ENCODE results near the gene ZSCAN31. TPM values are rescaled to one million over a fixed set of nuclear protein-coding genes. Genes with fewer than 3 reads are reported as not detected.

The ZSCAN31 gene
- polyA plus RNA-seq, 6 donors from 2014 or later = 0.54 to 3.3 (median 1.5) TPM; not detected in 1

- no peak for DNase-seq
- Mint-ChIP-seq H3K4me1 (peaks cover 27 to 42% (median 31%) of the 10 kb centered on the region in 3 donors), H3K9me3 (no peaks in the 10 kb centered on the region), H3K27ac (peak overlapping the region; percentile 91 to 97 (median 94)), H3K4me3 (peak overlapping the region; percentile 94 to 99 (median 98)), H3K36me3 (no peaks in the 10 kb centered on the region), H3K27me3 (peaks cover 0 to 23% (median 5%) of the 10 kb centered on the region in 3 donors)
- peak in 1 of 2 donors; percentile 6 for ATAC-seq (ENCODE audit: low read depth in 2 of 2)
These were observed 13.5 kb upstream of the ZSCAN31 start for GRCh38 chr6:28349344-28349891.

GRCh38 chr6:28347119-28347518 is 11.2 kb upstream of the ZSCAN31 start:
- H3K27me3 Mint-ChIP-seq = peaks cover 0 to 29% (median 9%) of the 10 kb centered on the region in 3 donors
- no peaks in the 10 kb centered on the region for H3K36me3 Mint-ChIP-seq

DNA sequence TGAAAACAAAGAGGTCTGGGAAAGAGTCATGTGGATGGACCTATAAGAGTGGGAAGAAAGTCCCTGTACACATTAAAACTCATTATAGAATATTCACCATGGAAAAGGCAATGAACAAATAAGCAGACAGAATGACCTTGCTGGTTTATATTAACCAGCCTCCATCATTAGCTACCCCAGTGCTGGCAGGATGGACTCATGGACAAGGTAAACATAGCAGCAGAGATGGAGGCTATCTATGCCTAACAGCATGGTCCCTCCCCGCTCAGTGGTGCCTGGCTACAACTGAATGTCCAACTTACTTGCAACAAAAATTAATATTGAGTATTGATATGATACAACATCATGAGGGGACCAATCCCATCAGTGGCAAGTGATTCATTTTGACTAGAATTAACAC is 9.3 kb upstream of the ZSCAN31 start:
- peaks cover 2 to 9% (median 7%) of the 10 kb centered on the region in 7 donors for H3K9me3 Mint-ChIP-seq
- H3K4me3 Mint-ChIP-seq = no peak overlapping the region
- ATAC-seq (ENCODE audit: low read depth in 2 of 2) (no peak), DNase-seq (no peak)
- H3K4me1 Mint-ChIP-seq = peaks cover 8 to 10% (median 9%) of the 10 kb centered on the region in 3 donors
- H3K27ac Mint-ChIP-seq = no peak overlapping the region
- peaks cover 0 to 7% of the 10 kb centered on the region in 2 donors for H3K36me3 Mint-ChIP-seq
- H3K27me3 Mint-ChIP-seq = peaks cover 0 to 29% (median 9%) of the 10 kb centered on the region in 3 donors

More at GRCh38 chr6:28347119-28347518, 11.2 kb upstream of the ZSCAN31 start:
- Mint-ChIP-seq H3K4me1 (peaks cover 24 to 29% (median 26%) of the 10 kb centered on the region in 3 donors), H3K4me3 (peak overlapping the region in 1 of 8 donors; percentile 2), H3K9me3 (no peaks in the 10 kb centered on the region), H3K27ac (peak overlapping the region in 2 of 6 donors; percentile 19 to 51)
- ATAC-seq (ENCODE audit: low read depth in 2 of 2) = no peak
- no peak for DNase-seq

DNA sequence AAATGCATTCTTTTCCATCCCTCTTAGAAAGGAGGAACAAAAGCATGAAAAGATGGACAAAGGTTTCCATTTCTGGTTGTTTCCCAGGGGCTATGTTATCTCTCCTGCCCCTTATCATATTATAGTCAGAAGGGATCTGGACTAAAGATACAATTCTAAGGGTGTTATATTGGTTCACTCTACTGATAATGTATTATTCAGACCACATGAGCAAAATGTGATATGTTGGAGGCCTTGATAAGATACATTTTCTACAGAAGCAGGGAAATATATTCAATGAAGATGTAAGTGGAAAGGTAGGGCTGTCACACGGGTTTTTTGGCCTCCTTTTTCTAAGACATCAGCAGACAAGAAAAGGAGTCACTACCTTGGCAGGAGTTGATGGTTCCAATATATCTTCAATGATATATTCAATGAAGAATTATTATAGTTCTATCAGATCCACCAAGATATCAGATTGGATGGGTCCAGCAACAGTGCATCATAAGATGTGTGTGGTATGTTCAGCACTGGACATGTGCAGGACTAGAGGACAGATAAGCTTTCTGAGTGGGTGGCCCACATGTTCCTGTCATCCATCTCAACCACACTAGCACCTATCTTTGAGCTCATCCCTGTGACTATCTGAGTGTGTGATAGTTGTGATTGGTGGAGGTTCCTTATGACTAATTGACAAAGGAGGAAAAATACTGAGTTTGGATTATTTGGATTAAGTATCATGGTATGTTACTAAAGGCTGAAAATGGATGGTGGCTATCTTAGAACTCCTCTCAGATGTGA is 8.1 kb upstream of the ZSCAN31 start:
- peak overlapping the region in 1 of 8 donors; percentile 52 for H3K4me3 Mint-ChIP-seq
- H3K27me3 Mint-ChIP-seq = peaks cover 0 to 29% (median 9%) of the 10 kb centered on the region in 3 donors
- H3K36me3 Mint-ChIP-seq = peaks cover 0 to 8% of the 10 kb centered on the region in 2 donors
- DNase-seq = no peak
- H3K27ac Mint-ChIP-seq = no peak overlapping the region
- ATAC-seq (ENCODE audit: low read depth in 2 of 2) = no peak
- peaks cover 2 to 13% (median 9%) of the 10 kb centered on the region in 7 donors for H3K9me3 Mint-ChIP-seq
- H3K4me1 Mint-ChIP-seq = no peaks in the 10 kb centered on the region

GRCh38 chr6:28340310-28341095 is 4.6 kb upstream of the ZSCAN31 start:
- Mint-ChIP-seq H3K27ac (no peak overlapping the region), H3K9me3 (peaks cover 2 to 13% (median 9%) of the 10 kb centered on the region in 7 donors), H3K27me3 (peaks cover 0 to 9% (median 9%) of the 10 kb centered on the region in 3 donors), H3K4me1 (no peaks in the 10 kb centered on the region), H3K4me3 (no peak overlapping the region), H3K36me3 (peaks cover 0 to 8% of the 10 kb centered on the region in 2 donors)
- ATAC-seq (ENCODE audit: low read depth in 2 of 2) (no peak), DNase-seq (no peak)

GRCh38 chr6:28337121-28337520 is 1.2 kb upstream of the ZSCAN31 start:
- Mint-ChIP-seq H3K4me1 (no peaks in the 10 kb centered on the region), H3K9me3 (peaks cover 2 to 13% (median 9%) of the 10 kb centered on the region in 7 donors), H3K27me3 (no peaks in the 10 kb centered on the region), H3K36me3 (peaks cover 0 to 8% of the 10 kb centered on the region in 2 donors), H3K27ac (no peak overlapping the region), H3K4me3 (no peak overlapping the region)
- ATAC-seq (ENCODE audit: low read depth in 2 of 2) (no peak), DNase-seq (no peak)

GRCh38 chr6:28336284-28337120 is 554 bp upstream of the ZSCAN31 start:
- DNase-seq (peak; percentile 43), ATAC-seq (ENCODE audit: low read depth in 2 of 2) (peak; percentile 28 to 29)
- H3K4me3 Mint-ChIP-seq = no peak overlapping the region
- H3K9me3 Mint-ChIP-seq = peaks cover 2 to 13% (median 9%) of the 10 kb centered on the region in 7 donors
- H3K4me1 Mint-ChIP-seq = no peaks in the 10 kb centered on the region
- no peak overlapping the region for H3K27ac Mint-ChIP-seq
- peaks cover 0 to 8% of the 10 kb centered on the region in 2 donors for H3K36me3 Mint-ChIP-seq
- H3K27me3 Mint-ChIP-seq = no peaks in the 10 kb centered on the region

DNA sequence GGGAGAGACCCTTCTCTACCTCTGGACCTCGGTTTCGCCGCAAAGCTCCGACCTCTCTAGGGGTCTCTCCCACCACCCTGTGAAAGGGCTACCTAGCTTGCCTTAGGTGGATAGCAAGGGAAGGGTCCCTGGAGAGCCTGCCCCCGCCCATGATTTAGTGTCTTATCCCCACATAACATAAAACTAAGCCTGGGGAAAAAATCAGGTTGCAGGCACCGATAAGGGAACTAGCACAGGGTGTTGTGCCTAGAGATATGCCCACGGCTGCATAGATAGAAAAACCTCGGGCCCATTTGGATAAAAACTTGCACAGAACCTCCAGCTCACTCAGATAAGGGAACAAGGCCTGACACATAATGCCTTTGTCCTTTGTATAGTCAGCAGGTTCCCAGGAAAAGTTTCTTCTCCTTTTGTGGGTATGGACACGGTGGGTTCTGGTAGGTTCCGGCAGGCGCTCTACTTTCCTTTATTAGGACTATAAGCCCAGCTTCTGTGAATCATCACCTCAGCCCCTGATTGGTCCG is 846 bp downstream of the ZSCAN31 start:
- H3K9me3 Mint-ChIP-seq = peaks cover 0 to 5% (median 3%) of the 10 kb centered on the region in 7 donors
- H3K4me1 Mint-ChIP-seq = no peaks in the 10 kb centered on the region
- H3K27ac Mint-ChIP-seq = no peak overlapping the region
- peaks cover 0 to under 1% of the 10 kb centered on the region in 2 donors for H3K36me3 Mint-ChIP-seq
- ATAC-seq (ENCODE audit: low read depth in 2 of 2) = peak; percentile 1 to 2
- peak; percentile 73 for DNase-seq
- H3K27me3 Mint-ChIP-seq = no peaks in the 10 kb centered on the region
- H3K4me3 Mint-ChIP-seq = no peak overlapping the region

DNA sequence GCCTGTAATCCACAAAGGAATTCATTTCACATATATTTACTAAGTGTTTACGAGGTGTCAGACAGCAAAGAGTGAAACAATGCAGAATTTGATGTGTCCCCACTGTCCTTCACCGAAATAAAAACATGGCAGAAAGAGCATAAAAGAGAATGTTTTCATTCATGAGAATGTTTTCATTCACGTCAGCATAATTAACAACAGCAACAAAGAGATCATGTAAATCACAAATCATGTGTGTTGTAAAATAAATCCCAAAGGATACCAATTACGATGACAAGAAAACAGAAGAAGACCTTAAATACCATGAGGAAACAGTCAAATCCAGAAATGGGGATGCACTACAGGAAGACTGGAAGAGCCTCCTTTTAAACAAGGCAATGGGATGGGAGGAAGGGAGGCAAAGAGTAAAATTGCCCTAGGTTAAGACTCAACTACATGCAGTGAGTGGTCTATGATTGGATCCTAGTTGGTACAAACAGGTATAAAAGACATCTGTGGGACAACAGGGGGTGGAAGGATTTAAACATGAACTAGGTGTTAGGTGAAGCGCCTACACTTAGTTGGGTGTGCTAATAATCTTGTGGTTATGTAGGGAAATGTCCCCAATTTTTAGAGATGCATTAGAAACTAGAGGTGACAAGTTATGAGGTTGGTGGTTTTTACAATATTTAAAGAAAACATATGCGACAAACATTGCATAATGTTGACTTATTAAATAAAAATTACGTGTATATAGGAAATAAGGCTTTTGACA is 1.5 kb downstream of the ZSCAN31 start:
- H3K4me3 Mint-ChIP-seq = peak overlapping the region in 3 of 8 donors; percentile 6 to 78 (median 25)
- ATAC-seq (ENCODE audit: low read depth in 2 of 2) = no peak
- no peaks in the 10 kb centered on the region for H3K4me1 Mint-ChIP-seq
- peaks cover 0 to 4% (median 0%) of the 10 kb centered on the region in 7 donors for H3K9me3 Mint-ChIP-seq
- no peak for DNase-seq
- no peaks in the 10 kb centered on the region for H3K27me3 Mint-ChIP-seq
- H3K36me3 Mint-ChIP-seq = no peaks in the 10 kb centered on the region
- H3K27ac Mint-ChIP-seq = peak overlapping the region in 2 of 6 donors; percentile 7 to 62

GRCh38 chr6:28333599-28334018 is 2.3 kb downstream of the ZSCAN31 start:
- Mint-ChIP-seq H3K4me3 (no peak overlapping the region), H3K9me3 (peaks cover 2 to 7% (median 5%) of the 10 kb centered on the region in 7 donors), H3K4me1 (no peaks in the 10 kb centered on the region), H3K27me3 (no peaks in the 10 kb centered on the region), H3K36me3 (peaks cover 6% of the 10 kb centered on the region in 2 donors), H3K27ac (no peak overlapping the region)
- DNase-seq (no peak), ATAC-seq (ENCODE audit: low read depth in 2 of 2) (no peak)

GRCh38 chr6:28333047-28333446 is 2.9 kb downstream of the ZSCAN31 start:
- DNase-seq = no peak
- H3K27ac Mint-ChIP-seq = no peak overlapping the region
- H3K9me3 Mint-ChIP-seq = peaks cover 2 to 13% (median 8%) of the 10 kb centered on the region in 7 donors
- ATAC-seq (ENCODE audit: low read depth in 2 of 2) = no peak
- H3K27me3 Mint-ChIP-seq = no peaks in the 10 kb centered on the region
- H3K36me3 Mint-ChIP-seq = peaks cover 6 to 7% of the 10 kb centered on the region in 2 donors
- no peaks in the 10 kb centered on the region for H3K4me1 Mint-ChIP-seq
- no peak overlapping the region for H3K4me3 Mint-ChIP-seq

DNA sequence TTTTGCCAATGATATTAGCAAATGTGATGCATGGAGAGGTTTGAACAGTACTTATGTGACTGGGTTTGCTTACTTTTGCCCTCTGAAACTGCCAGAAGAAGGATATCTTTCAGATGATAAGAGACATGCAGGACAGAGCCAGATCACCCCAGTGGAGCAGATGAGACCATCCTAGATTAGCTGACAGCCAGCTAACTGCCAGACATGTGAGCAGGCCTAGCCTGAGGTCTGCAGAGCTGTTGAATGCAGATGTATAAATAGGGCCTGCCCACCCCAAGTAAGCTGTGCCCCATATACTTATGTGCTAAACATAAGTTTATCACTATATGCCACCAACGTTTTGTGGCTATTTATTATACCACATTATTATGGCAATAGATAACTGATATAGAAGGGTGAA is 5.9 kb downstream of the ZSCAN31 start:
- peaks cover 25 to 27% of the 10 kb centered on the region in 2 donors for H3K36me3 Mint-ChIP-seq
- DNase-seq = no peak
- no peaks in the 10 kb centered on the region for H3K27me3 Mint-ChIP-seq
- H3K4me1 Mint-ChIP-seq = no peaks in the 10 kb centered on the region
- peaks cover 18 to 40% (median 37%) of the 10 kb centered on the region in 7 donors for H3K9me3 Mint-ChIP-seq
- no peak overlapping the region for H3K27ac Mint-ChIP-seq
- no peak overlapping the region for H3K4me3 Mint-ChIP-seq
- no peak for ATAC-seq (ENCODE audit: low read depth in 2 of 2)

Measured in naive B cell (primary cell).